HepG2 (cell line): ENCODE measurements around the gene SAC3D1. TPM values are rescaled to one million over a fixed set of nuclear protein-coding genes. Genes with fewer than 3 reads are reported as not detected.
A peak's percentile ranks its signal among the peaks of the same experiment; 100 is the strongest.

Source experiments
- DDIT3 ChIP-seq: sonication (generic); formaldehyde crosslinking; IDR thresholded peaks from 2 replicates; pipeline ENCODE4 v1.4.0; 2020; ENCODE audit warnings: mild to moderate bottlenecking, missing genetic modification reagents
- HBP1 ChIP-seq: IDR thresholded peaks from 2 replicates; pipeline ENCODE4 v1.6.1; 2016; ENCODE audit warnings: low read depth, control low read depth
- KDM5B ChIP-seq: sonication (generic); formaldehyde crosslinking; IDR thresholded peaks from 2 replicates; pipeline ENCODE4 v1.4.0; 2020; ENCODE audit warnings: missing genetic modification reagents, mild to moderate bottlenecking, borderline replicate concordance
- LBX2 ChIP-seq: sonication (generic); formaldehyde crosslinking; IDR thresholded peaks from 2 replicates; pipeline ENCODE4 v1.5.0; 2020; ENCODE audit warnings: missing genetic modification reagents, mild to moderate bottlenecking, borderline replicate concordance
- RBFOX2 ChIP-seq: fragments of 200-400 bp; formaldehyde crosslinking; IDR thresholded peaks from 2 replicates; pipeline ENCODE4 v1.6.1; 2017; ENCODE audit warnings: low read depth, mild to moderate bottlenecking, low read length
- YEATS4 ChIP-seq: sonication (generic); formaldehyde crosslinking; IDR thresholded peaks from 2 replicates; pipeline ENCODE4 v1.4.0; 2020; ENCODE audit warnings: missing genetic modification reagents, borderline replicate concordance
- ZNF24 ChIP-seq: fragments of 450-650 bp; IDR thresholded peaks from 2 replicates; pipeline ENCODE4 v1.6.1; 2017; ENCODE audit warnings: antibody characterized with exemption, mild to moderate bottlenecking
- ZNF280B ChIP-seq: sonication (generic); formaldehyde crosslinking; IDR thresholded peaks from 2 replicates; pipeline ENCODE4 v1.5.0; 2020; ENCODE audit warnings: missing genetic modification reagents, mild to moderate bottlenecking, borderline replicate concordance
- ZNF451 ChIP-seq: sonication (generic); formaldehyde crosslinking; IDR thresholded peaks from 2 replicates; pipeline ENCODE4 v1.5.0; 2020; ENCODE audit warnings: mild to moderate bottlenecking, missing genetic modification reagents
- ZNF496 ChIP-seq: sonication (generic); formaldehyde crosslinking; IDR thresholded peaks from 2 replicates; pipeline ENCODE4 v1.8.1; 2023; ENCODE audit warnings: mild to moderate bottlenecking, moderate library complexity, missing genetic modification reagents; ENCODE audit not compliant: insufficient replicate concordance
- ZNF687 ChIP-seq: sonication (generic); formaldehyde crosslinking; IDR thresholded peaks from 2 replicates; pipeline ENCODE4 v1.5.1; 2020; ENCODE audit warnings: mild to moderate bottlenecking, missing genetic modification reagents, moderate library complexity
- ZSCAN5A ChIP-seq: sonication (generic); formaldehyde crosslinking; IDR thresholded peaks from 2 replicates; pipeline ENCODE4 v1.8.0; 2022; ENCODE audit warnings: mild to moderate bottlenecking, missing genetic modification reagents, borderline replicate concordance
- polyA plus RNA-seq, 8 experiments: library from polyadenylated mRNA; depleted of rRNA in 3 of 8; stranded (reverse) in 7 of 8; unstranded in 1 of 8; fragments of >200 nt; fragmentation: Illumina TruSeq in 4 of 8; extraction: Trizol in 4 of 8; gene quantifications; 2 replicates each; pipeline versions ENCODE4 v1.2.1 to v1.2.3, GENCODE V29; 2011 to 2016; ENCODE audit warnings: low read depth in 4 of 8, missing spikeins in 1 of 8, mixed read lengths in 1 of 8; ENCODE audit not compliant: insufficient read depth in 1 of 8
- total RNA-seq, 5 experiments: library from RNA; depleted of rRNA; stranded (reverse); fragments of >200 nt; fragmentation: Illumina TruSeq; extraction: Trizol; gene quantifications; 2 replicates each; pipeline ENCODE4 v1.2.3, GENCODE V29; 2016; ENCODE audit warnings: low read depth in 1 of 5

The SAC3D1 gene
- total and polyA plus RNA-seq, 2 of the 13 experiments (the other 11 are each of a cell fraction or from before 2014, with no cell fraction given) = 7.4 to 36.3 TPM

GRCh38 chr11:65087827-65088226 lies 46.8 kb downstream of the SAC3D1 start (continued):
- TF ChIP-seq ZNF280B (CRISPR knock-in tag) (no peak), ZSCAN5A (CRISPR knock-in tag) (no peak), ZNF451 (CRISPR knock-in tag) (no peak), ZNF496 (CRISPR knock-in tag) (no peak), ZNF24 (no peak), ZNF687 (CRISPR knock-in tag) (0 out of 2 replicates have a peak, but pooled peaks have one; percentile 9), LBX2 (CRISPR knock-in tag) (no peak), RBFOX2 (0 out of 2 replicates have a peak, but pooled peaks have one; percentile 27), KDM5B (CRISPR knock-in tag) (no peak), YEATS4 (no peak), HBP1 (no peak), DDIT3 (CRISPR knock-in tag) (no peak)
- TF ChIP-seq, all 625 proteins: peak for 2
